OCI-LY1 (cell line): Measurements from ENCODE around the gene TOMM6.

ENCODE experiments used
- H2AFZ ChIP-seq: fragments of 200-600 bp; sonication (generic), shearing (Covaris generic); 2 replicates; pipeline ENCODE4 v1.6.0; 2014; ENCODE audit warnings: antibody characterized with exemption, mild to moderate bottlenecking, low read length
- H3F3A ChIP-seq: fragments of 200-600 bp; sonication (generic), shearing (Covaris generic); 2 replicates; pipeline ENCODE4 v1.6.0; 2014; ENCODE audit warnings: mild to moderate bottlenecking, antibody characterized with exemption, low read length, moderate library complexity; ENCODE audit not compliant: insufficient read depth
- H3K27ac ChIP-seq: fragments of 200-600 bp; sonication (generic); 2 replicates; pipeline ENCODE4 v1.5.1; 2014; ENCODE audit warnings: low read length, mixed run types, mild to moderate bottlenecking, low read depth; ENCODE audit not compliant: poor library complexity, severe bottlenecking
- H3K27me3 ChIP-seq: fragments of 200-600 bp; sonication (generic); 2 replicates; pipeline ENCODE4 v1.6.0; 2014; ENCODE audit warnings: antibody characterized with exemption, mild to moderate bottlenecking, low read length, moderate library complexity; ENCODE audit not compliant: insufficient read depth
- H3K36me3 ChIP-seq: fragments of 200-600 bp; sonication (generic); 2 replicates; pipeline ENCODE4 v1.6.1; 2014; ENCODE audit warnings: mild to moderate bottlenecking, antibody characterized with exemption, low read length, moderate library complexity, mixed read lengths; ENCODE audit not compliant: insufficient read depth
- H3K4me1 ChIP-seq: fragments of 200-600 bp; sonication (generic); 2 replicates; pipeline ENCODE4 v1.5.1; 2014; ENCODE audit warnings: mild to moderate bottlenecking, low read length, moderate library complexity; ENCODE audit not compliant: insufficient read depth, severe bottlenecking
- H3K4me2 ChIP-seq: fragments of 200-600 bp; sonication (generic), shearing (Covaris generic); 2 replicates; pipeline ENCODE4 v1.6.1; 2014; ENCODE audit warnings: low read length
- H3K4me3 ChIP-seq: fragments of 200-600 bp; sonication (generic); 2 replicates; pipeline ENCODE4 v1.5.1; 2014; ENCODE audit warnings: low read length, low read depth, mild to moderate bottlenecking, mixed read lengths; ENCODE audit not compliant: poor library complexity, severe bottlenecking
- H3K79me2 ChIP-seq: fragments of 200-600 bp; shearing (Covaris generic); 2 replicates; pipeline ENCODE4 v1.6.1; 2016; ENCODE audit warnings: mixed run types, low read length, mixed read lengths; ENCODE audit not compliant: insufficient read depth
- H3K9ac ChIP-seq: fragments of 200-600 bp; sonication (generic), shearing (Covaris generic); 2 replicates; pipeline ENCODE4 v1.6.1; 2014; ENCODE audit warnings: mild to moderate bottlenecking, low read length, mixed read lengths
- H3K9me2 ChIP-seq: fragments of 200-600 bp; sonication (generic), shearing (Covaris generic); 2 replicates; pipeline ENCODE4 v1.6.1; 2014; ENCODE audit warnings: low read depth, mild to moderate bottlenecking, low read length, mixed read lengths
- H3K9me3 ChIP-seq: fragments of 200-600 bp; shearing (Covaris generic); 2 replicates; pipeline ENCODE4 v1.6.1; 2014; ENCODE audit warnings: low read length, mixed read lengths
- H4K20me1 ChIP-seq: fragments of 200-600 bp; sonication (generic), shearing (Covaris generic); 2 replicates; pipeline ENCODE4 v1.6.0; 2016; ENCODE audit warnings: mild to moderate bottlenecking, low read length; ENCODE audit not compliant: insufficient read depth
- CTCF ChIP-seq: fragments of 200-600 bp; sonication (generic), shearing (Covaris generic); IDR thresholded peaks from 2 replicates; pipeline ENCODE4 v1.5.1; 2017; ENCODE audit warnings: mild to moderate bottlenecking, antibody characterized with exemption, low read length, moderate library complexity, mixed read lengths
- EZH2 ChIP-seq: fragments of 200-600 bp; sonication (generic), shearing (Covaris generic); IDR thresholded peaks from 2 replicates; pipeline ENCODE4 v1.8.0; 2017; ENCODE audit warnings: borderline replicate concordance, mixed run types, mild to moderate bottlenecking, antibody characterized with exemption, low read length, moderate library complexity, mixed read lengths

Gene TOMM6

GRCh38 chr6:41796474-41796873 is 9.0 kb downstream of the TOMM6 start:
- Histone ChIP-seq H3K4me1 (no peaks in the 10 kb centered on the region), H3K4me2 (no peak overlapping the region), H3K4me3 (no peak overlapping the region), H3K79me2 (no peaks in the 10 kb centered on the region), H4K20me1 (no peaks in the 10 kb centered on the region), H3K9me2 (no peaks in the 10 kb centered on the region), H3K27ac (no peak overlapping the region), H3F3A (no peaks in the 10 kb centered on the region), H3K9ac (no peak overlapping the region), H2AFZ (no peak overlapping the region), H3K27me3 (no peaks in the 10 kb centered on the region), H3K36me3 (peaks cover 54% of the 10 kb centered on the region; the same call in 1 of the 2 replicates), H3K9me3 (no peaks in the 10 kb centered on the region)
- TF ChIP-seq CTCF (no peak), EZH2 (no peak)

DNA sequence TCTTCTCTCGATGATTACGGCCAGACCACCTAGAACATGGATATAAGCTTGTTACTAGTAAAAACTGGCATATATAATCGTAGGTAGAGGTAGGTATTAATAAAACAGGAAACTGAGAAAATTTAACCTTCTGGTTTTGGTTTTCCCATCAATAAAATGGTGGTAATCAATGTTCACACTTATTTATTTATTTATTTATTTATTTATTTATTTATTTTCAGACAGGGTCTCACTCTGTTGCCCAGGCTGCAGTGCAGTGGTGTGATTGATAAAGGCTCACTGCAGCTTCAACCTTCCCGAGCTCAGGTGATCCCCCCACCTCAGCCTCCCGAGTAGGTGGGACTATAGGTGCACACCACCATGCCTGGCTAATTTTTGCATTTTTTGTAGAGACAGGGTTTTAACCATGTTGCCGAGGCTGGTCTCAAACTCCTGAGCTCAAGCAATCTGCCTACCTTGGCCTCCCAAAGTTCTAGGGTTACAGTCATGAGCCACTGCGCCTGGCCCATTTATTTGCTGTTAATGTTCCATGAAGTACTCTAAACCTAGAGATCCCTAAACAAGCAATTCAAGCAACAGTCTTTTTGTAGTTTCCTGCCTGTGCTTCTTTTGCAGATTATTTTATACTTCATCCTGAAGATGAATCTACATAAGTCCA is 11.5 kb downstream of the TOMM6 start:
- H3K9ac ChIP-seq, result no peak overlapping the region
- H3K4me2 ChIP-seq, result no peak overlapping the region
- H4K20me1 ChIP-seq, result no peaks in the 10 kb centered on the region
- H2AFZ ChIP-seq, result no peak overlapping the region
- no peaks in the 10 kb centered on the region for H3K4me1 ChIP-seq
- peaks cover 47% of the 10 kb centered on the region; the same call in 1 of the 2 replicates for H3K36me3 ChIP-seq
- no peak overlapping the region for H3K4me3 ChIP-seq
- H3K27me3 ChIP-seq, result no peaks in the 10 kb centered on the region
- H3K79me2 ChIP-seq, result no peaks in the 10 kb centered on the region
- no peaks in the 10 kb centered on the region for H3K9me2 ChIP-seq
- no peaks in the 10 kb centered on the region for H3F3A ChIP-seq
- no peaks in the 10 kb centered on the region for H3K9me3 ChIP-seq
- H3K27ac ChIP-seq, result no peak overlapping the region
- TF ChIP-seq EZH2 (no peak), CTCF (no peak)

GRCh38 chr6:41799559-41799911 is 12.0 kb downstream of the TOMM6 start:
- Histone ChIP-seq H2AFZ (no peak overlapping the region), H3K4me2 (no peak overlapping the region), H3K9me3 (no peaks in the 10 kb centered on the region), H3K4me3 (no peak overlapping the region), H3K27ac (no peak overlapping the region), H3K9me2 (no peaks in the 10 kb centered on the region), H3K79me2 (no peaks in the 10 kb centered on the region), H3K36me3 (peaks cover 47% of the 10 kb centered on the region; the same call in 1 of the 2 replicates), H3K27me3 (no peaks in the 10 kb centered on the region), H4K20me1 (no peaks in the 10 kb centered on the region), H3K4me1 (no peaks in the 10 kb centered on the region), H3F3A (no peaks in the 10 kb centered on the region), H3K9ac (no peak overlapping the region)
- TF ChIP-seq CTCF, result no peak
- TF ChIP-seq EZH2, result no peak
